ENCODE data around the gene KIRREL1. TPM values are rescaled to one million over a fixed set of nuclear protein-coding genes. Genes with fewer than 3 reads are reported as not detected.
A peak's percentile ranks its signal among the peaks of the same experiment; 100 is the strongest.

Gene KIRREL1
- polyA plus RNA-seq, 1 donor (not counting 4 experiments of a cell fraction or from before 2014, with no cell fraction given) = 19.7 TPM

- TF ChIP-seq EZH2 (IDR thresholded peaks at IDR 0.05; ENCODE audit: low read length) (no peak), CTCF (optimal IDR thresholded peaks at IDR 0.05 in 1 of 3, IDR thresholded peaks at IDR 0.05 in 1 of 3, conservative IDR thresholded peaks at IDR 0.05 in 1 of 3; ENCODE audit: extremely low read depth in 1 of 3, insufficient read depth in 2 of 3, low read length in 3 of 3) (no peak)
- DNase-seq (ENCODE audit: low read depth, low spot score) (peak; percentile 82), FAIRE-seq (peak; percentile 91)
- H3K27me3 ChIP-seq (ENCODE audit: control insufficient read depth, extremely low read depth, insufficient read depth, low read length) = peaks cover 5% of the 10 kb centered on the region
- dilution Hi-C loops (cut with MboI; ENCODE audit: extremely low pct_ligation_motif_present, low sequenced_read_pairs) = loop anchor here (25.0 kb wide), 1 partner anchor 150 kb away; no protein-coding TSS in a partner anchor
- H4K20me1 ChIP-seq (ENCODE audit: control insufficient read depth, extremely low read depth, insufficient read depth, low read length) = no peaks in the 10 kb centered on the region
- peak overlapping the region; percentile 60 for H2AFZ ChIP-seq (ENCODE audit: control insufficient read depth, low read length)
- peak overlapping the region in 2 of 3 experiments; percentile 28 to 34 for H3K4me3 ChIP-seq (ENCODE audit: control insufficient read depth in 2 of 3, extremely low read depth in 1 of 3, insufficient read depth in 2 of 3, low read depth in 1 of 3, low read length in 3 of 3)
- H3K9me3 ChIP-seq (ENCODE audit: control insufficient read depth, low read depth, low read length) = no peaks in the 10 kb centered on the region
- H3K27ac ChIP-seq (ENCODE audit: control insufficient read depth, insufficient read depth, low read length) = peak overlapping the region; percentile 22
- H3K9ac ChIP-seq (ENCODE audit: control insufficient read depth, extremely low read depth, insufficient read depth, low read length) = peak overlapping the region; percentile 3
- no peaks in the 10 kb centered on the region for H3K9me1 ChIP-seq (ENCODE audit: control insufficient read depth, extremely low read depth, insufficient read depth, low read length)
- H3K4me2 ChIP-seq (ENCODE audit: control insufficient read depth, extremely low read depth, insufficient read depth, low read depth, low read length) = peak overlapping the region; percentile 68
- no peaks in the 10 kb centered on the region for H3K36me3 ChIP-seq (ENCODE audit: control insufficient read depth in 2 of 2, extremely low read depth in 1 of 2, insufficient read depth in 2 of 2, low read length in 2 of 2)
- H3K4me1 ChIP-seq (ENCODE audit: control insufficient read depth, extremely low read depth, insufficient read depth, low read length) = peaks cover 16% of the 10 kb centered on the region
- no peaks in the 10 kb centered on the region for H3K79me2 ChIP-seq (ENCODE audit: control insufficient read depth, insufficient read depth, low read length)
Measured at GRCh38 chr1:157961805-157962762, 31.4 kb upstream of the KIRREL1 start.

GRCh38 chr1:157963713-157964112, 29.7 kb upstream of the KIRREL1 start:
- Histone ChIP-seq H3K4me1 (ENCODE audit: control insufficient read depth, extremely low read depth, insufficient read depth, low read length) (peaks cover 24% of the 10 kb centered on the region), H3K27me3 (ENCODE audit: control insufficient read depth, extremely low read depth, insufficient read depth, low read length) (no peaks in the 10 kb centered on the region), H3K36me3 (ENCODE audit: control insufficient read depth in 2 of 2, extremely low read depth in 1 of 2, insufficient read depth in 2 of 2, low read length in 2 of 2) (no peaks in the 10 kb centered on the region), H3K4me2 (ENCODE audit: control insufficient read depth, extremely low read depth, insufficient read depth, low read depth, low read length) (no peak overlapping the region), H2AFZ (ENCODE audit: control insufficient read depth, low read length) (no peak overlapping the region), H4K20me1 (ENCODE audit: control insufficient read depth, extremely low read depth, insufficient read depth, low read length) (no peaks in the 10 kb centered on the region), H3K9ac (ENCODE audit: control insufficient read depth, extremely low read depth, insufficient read depth, low read length) (no peak overlapping the region), H3K79me2 (ENCODE audit: control insufficient read depth, insufficient read depth, low read length) (no peaks in the 10 kb centered on the region), H3K27ac (ENCODE audit: control insufficient read depth, insufficient read depth, low read length) (no peak overlapping the region), H3K4me3 (ENCODE audit: control insufficient read depth in 2 of 3, extremely low read depth in 1 of 3, insufficient read depth in 2 of 3, low read depth in 1 of 3, low read length in 3 of 3) (no peak overlapping the region), H3K9me1 (ENCODE audit: control insufficient read depth, extremely low read depth, insufficient read depth, low read length) (no peaks in the 10 kb centered on the region), H3K9me3 (ENCODE audit: control insufficient read depth, low read depth, low read length) (no peaks in the 10 kb centered on the region)
- dilution Hi-C loops (cut with MboI; ENCODE audit: extremely low pct_ligation_motif_present, low sequenced_read_pairs) = loop anchor here (25.0 kb wide), 1 partner anchor 149 kb away; no protein-coding TSS in a partner anchor
- FAIRE-seq (no peak), DNase-seq (ENCODE audit: low read depth, low spot score) (no peak)
- no peak for TF ChIP-seq EZH2 (IDR thresholded peaks at IDR 0.05; ENCODE audit: low read length)
- TF ChIP-seq CTCF (optimal IDR thresholded peaks at IDR 0.05 in 1 of 3, IDR thresholded peaks at IDR 0.05 in 1 of 3, conservative IDR thresholded peaks at IDR 0.05 in 1 of 3; ENCODE audit: extremely low read depth in 1 of 3, insufficient read depth in 2 of 3, low read length in 3 of 3) = peak; percentile 75 to 86 (median 78)

All from keratinocyte (primary cell).